GM13976 (cell line): ENCODE data around the gene AGPAT4.
A peak's percentile ranks its signal among the peaks of the same experiment; 100 is the strongest.

ENCODE experiments used
- DNase-seq: peaks from one replicate; pipeline ENCODE4 v3.0.0; 2012; ENCODE audit warnings: low spot score
- CTCF ChIP-seq: IDR thresholded peaks from 2 replicates; pipeline ENCODE4 v1.5.1; 2012; ENCODE audit warnings: borderline replicate concordance, mild to moderate bottlenecking; ENCODE audit not compliant: insufficient read depth; ENCODE audit errors: extremely low read depth, missing control alignments, control extremely low read depth
- in situ Hi-C: fragments of 300-500 bp; cut with MboI; formaldehyde crosslinking; loops from one replicate; pipeline ENCODE4 v1.12.0; 2022; ENCODE audit warnings: low sequenced_read_pairs, mixed read lengths, inconsistent platforms; ENCODE audit not compliant: unreplicated experiment

Gene AGPAT4

DNA sequence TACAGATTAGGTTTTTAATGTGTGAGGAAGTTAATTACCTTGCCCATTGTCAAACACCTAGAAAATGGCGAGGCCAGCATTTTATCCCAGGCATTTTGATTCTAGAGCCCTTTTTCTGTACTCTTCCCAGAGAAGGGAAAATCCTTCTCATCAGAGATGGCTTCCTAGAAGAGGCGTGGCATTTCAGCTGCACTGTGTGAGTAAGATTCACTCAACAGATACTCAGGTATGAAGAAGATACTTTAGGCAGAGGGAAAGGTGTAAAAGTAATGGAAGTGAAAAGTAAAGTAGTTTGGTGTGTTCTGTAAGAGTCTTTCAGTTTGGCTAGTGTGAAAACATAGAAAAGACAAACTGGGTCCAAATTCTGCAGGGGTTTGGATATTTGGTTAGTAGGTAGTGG is 168.5 kb downstream of the AGPAT4 start:
- in situ Hi-C loops, result no loop called here
- no peak for DNase-seq
- no peak for TF ChIP-seq CTCF

DNA sequence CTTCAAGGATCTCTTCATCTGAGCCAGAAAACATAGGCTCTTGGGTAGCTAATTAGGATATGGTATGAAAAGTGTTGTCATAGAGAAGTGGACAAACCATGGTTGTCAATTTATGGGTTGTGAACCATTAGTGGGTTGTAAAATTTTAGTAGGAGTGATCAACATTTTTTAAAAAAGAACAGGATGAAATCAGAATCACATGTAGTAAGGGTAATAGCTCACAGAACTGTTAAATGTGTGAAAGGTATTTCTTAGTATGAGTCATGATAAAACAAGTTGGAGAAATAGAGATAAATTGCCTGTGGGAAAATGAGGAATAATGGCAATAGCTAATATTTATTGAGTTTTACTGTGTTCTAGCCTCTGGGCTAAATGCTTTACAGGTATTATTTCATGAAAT is 168.9 kb downstream of the AGPAT4 start:
- DNase-seq, result no peak
- in situ Hi-C loops, result no loop called here
- TF ChIP-seq CTCF, result no peak

DNA sequence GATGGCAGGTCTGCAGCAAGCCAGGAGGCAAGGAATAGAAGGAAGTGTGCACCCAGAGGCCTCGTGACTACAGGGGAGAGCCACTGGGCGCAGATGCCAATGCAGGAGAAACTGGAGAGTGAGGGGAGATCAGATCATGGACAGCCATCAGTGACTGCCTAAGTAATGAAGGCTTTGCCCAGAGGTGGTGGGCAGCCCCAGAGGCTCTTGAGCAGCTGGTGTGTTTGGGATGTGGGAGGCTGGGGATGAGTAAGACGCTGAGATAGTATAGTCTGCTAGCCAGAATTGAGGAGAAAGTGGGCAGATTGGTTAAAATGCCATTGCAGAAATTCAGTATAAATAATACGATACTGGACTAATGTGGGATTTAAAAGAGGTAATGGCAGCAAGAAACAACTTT is 170.4 kb downstream of the AGPAT4 start:
- in situ Hi-C loops, result no loop called here
- no peak for DNase-seq
- TF ChIP-seq CTCF, result no peak

DNA sequence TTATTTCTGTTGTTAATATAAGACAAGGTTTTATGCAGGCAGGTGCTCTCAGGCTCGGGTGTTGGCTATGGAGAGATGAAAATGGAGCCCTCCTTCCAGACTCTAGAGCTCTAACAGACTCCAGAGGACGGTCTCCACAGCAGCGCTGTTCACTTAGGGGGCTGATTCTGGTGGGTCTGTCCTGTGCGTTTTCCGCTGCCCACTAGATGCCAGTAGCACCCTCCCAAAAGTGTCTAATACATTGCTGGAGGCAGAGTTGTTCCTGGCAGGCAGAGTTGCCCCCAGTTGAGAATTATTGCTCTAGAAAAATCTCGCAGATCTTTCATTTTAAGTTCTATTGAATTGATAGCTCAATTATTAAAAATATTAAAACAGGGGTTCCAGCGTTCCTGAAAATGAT is 172.3 kb downstream of the AGPAT4 start:
- TF ChIP-seq CTCF, result peak; percentile 3
- in situ Hi-C loops, result no loop called here
- no peak for DNase-seq

GRCh38 chr6:161100072-161100471 is 173.8 kb downstream of the AGPAT4 start:
- DNase-seq, result no peak
- in situ Hi-C loops, result no loop called here
- no peak for TF ChIP-seq CTCF

GRCh38 chr6:161095916-161096315 is 177.9 kb downstream of the AGPAT4 start:
- DNase-seq, result no peak
- TF ChIP-seq CTCF, result no peak
- in situ Hi-C loops, result no loop called here

GRCh38 chr6:161094955-161095354 is 178.9 kb downstream of the AGPAT4 start:
- in situ Hi-C loops, result no loop called here
- DNase-seq, result no peak
- no peak for TF ChIP-seq CTCF
